Activated CD4-positive, alpha-beta T cell treated with anti-CD3 and anti-CD28 coated beads, Interleukin-2, amount 10 ng/mL, durations not matched to agents 7 days and 5 days (primary cell): ENCODE results near the gene MRPL33. TPM values are rescaled to one million over a fixed set of nuclear protein-coding genes. Genes with fewer than 3 reads are reported as not detected.

Experiments
- CTCF ChIA-PET: fragments of 350-600 bp; sonication (Branson Sonifier 250); formaldehyde crosslinking; loops from one replicate; lab custom pipeline; 2021; ENCODE audit warnings: antibody characterized with exemption; lab: Charles Lee
- POLR2A ChIA-PET: fragments of 350-600 bp; sonication (Branson Sonifier 250); formaldehyde crosslinking; loops from one replicate; lab custom pipeline; 2021; ENCODE audit warnings: antibody characterized with exemption; lab: Charles Lee
- DNase-seq: peaks from one replicate; pipeline ENCODE4 v3.0.0-alpha.2; 2020
- H3K27ac Mint-ChIP-seq: one replicate; pipeline ENCODE4 v1.8.0; 2021; ENCODE audit warnings: mild to moderate bottlenecking, moderate library complexity, mixed read lengths
- H3K27me3 Mint-ChIP-seq: one replicate; pipeline ENCODE4 v1.8.0; 2021; ENCODE audit warnings: mixed read lengths
- H3K36me3 Mint-ChIP-seq: one replicate; pipeline ENCODE4 v1.8.0; 2021; ENCODE audit warnings: low read depth, mixed read lengths
- H3K4me1 Mint-ChIP-seq: one replicate; pipeline ENCODE4 v1.8.0; 2021; ENCODE audit warnings: mixed read lengths
- H3K4me3 Mint-ChIP-seq: one replicate; pipeline ENCODE4 v1.8.0; 2021; ENCODE audit warnings: mild to moderate bottlenecking, moderate library complexity, mixed read lengths
- H3K9me3 Mint-ChIP-seq: one replicate; pipeline ENCODE4 v1.8.0; 2021; ENCODE audit warnings: mixed read lengths
- total RNA-seq, 2 experiments: library from RNA; stranded (reverse); gene quantifications; one replicate each; pipeline ENCODE4 v1.2.3, GENCODE V29; 2021

Gene MRPL33
- 10 to 100 TPM; 43.5 to 49.7 TPM for total RNA-seq

GRCh38 chr2:27771548-27772335, at the start of gene MRPL33:
Gene MRPL33, plus strand, starts transcription at chr2:27771719. Its CDS starts 59 bp downstream, at chr2:27771778.
- Mint-ChIP-seq H3K27me3 (peaks cover 9% of the 10 kb centered on the region), H3K27ac (peak within 1 kb of the TSS; percentile 99), H3K4me3 (peak within 1 kb of the TSS; percentile 100), H3K4me1 (peaks cover 36% of the 10 kb centered on the region), H3K36me3 (peaks cover 34% of the 10 kb centered on the region), H3K9me3 (no peaks in the 10 kb centered on the region)
- POLR2A ChIA-PET = interaction anchor here (0.6 kb wide), 1 partner anchor 21 kb away, joined by 3 read pairs; no protein-coding TSS in a partner anchor
- CTCF ChIA-PET = no interaction called here
- DNase-seq = peak; percentile 93

DNA sequence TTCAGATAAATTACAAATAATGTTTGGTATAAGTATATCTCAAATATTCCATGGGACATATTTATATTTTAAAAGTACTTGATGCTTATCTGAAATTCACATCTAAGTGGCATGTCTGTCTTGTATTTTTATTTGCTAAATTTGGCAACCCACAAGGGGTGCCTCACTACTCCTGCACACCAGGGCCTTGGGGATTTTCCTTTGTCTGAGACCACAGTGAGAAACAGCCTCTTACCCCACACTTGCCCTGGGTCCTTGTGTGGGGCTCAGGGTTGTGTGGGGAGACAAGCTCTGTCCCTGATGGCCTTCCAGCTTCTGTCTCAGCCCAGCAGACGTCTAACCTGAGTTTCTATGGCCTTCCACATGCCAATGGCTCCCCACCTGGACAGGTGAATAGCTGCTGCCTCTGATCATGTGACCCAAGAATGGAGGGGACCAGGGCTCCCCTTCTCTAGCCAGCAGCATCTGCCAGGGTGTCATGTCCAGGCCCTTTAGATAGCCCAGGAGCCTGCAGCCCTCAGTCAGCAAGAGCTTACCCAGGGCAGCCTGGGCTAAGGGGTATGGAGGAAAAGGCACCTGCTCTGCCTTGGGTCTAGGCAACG, 49.5 kb upstream of the MRPL33 start:
- Mint-ChIP-seq H3K4me3 (no peak overlapping the region), H3K27ac (no peak overlapping the region), H3K27me3 (peaks cover 10% of the 10 kb centered on the region), H3K9me3 (no peaks in the 10 kb centered on the region), H3K4me1 (peaks cover 23% of the 10 kb centered on the region), H3K36me3 (no peaks in the 10 kb centered on the region)
- CTCF ChIA-PET = interaction anchor here (2.1 to 3.2 kb wide), 3 partner anchors 10 to 38 kb away, joined by 11 to 14 read pairs (median 12); no protein-coding TSS in a partner anchor
- POLR2A ChIA-PET = no interaction called here
- no peak for DNase-seq

GRCh38 chr2:27723372-27724144, 48.0 kb upstream of the MRPL33 start:
- Mint-ChIP-seq H3K9me3 (no peaks in the 10 kb centered on the region), H3K27me3 (no peaks in the 10 kb centered on the region), H3K27ac (no peak overlapping the region), H3K36me3 (no peaks in the 10 kb centered on the region), H3K4me1 (peaks cover 29% of the 10 kb centered on the region), H3K4me3 (no peak overlapping the region)
- POLR2A ChIA-PET = no interaction called here
- DNase-seq = peak; percentile 34
- CTCF ChIA-PET = interaction anchor here (0.6 to 3.2 kb wide), 13 partner anchors 9 to 693 kb away, joined by 3 to 14 read pairs (median 3); no protein-coding TSS in a partner anchor

- no peak overlapping the region for H3K27ac Mint-ChIP-seq
- ChIA-PET POLR2A (no interaction called here), CTCF (interaction anchor here (0.9 to 3.2 kb wide), 4 partner anchors 8 to 41 kb away, joined by 3 to 14 read pairs (median 12); no protein-coding TSS in a partner anchor)
- H3K4me3 Mint-ChIP-seq = no peak overlapping the region
- no peak for DNase-seq
- no peaks in the 10 kb centered on the region for H3K27me3 Mint-ChIP-seq
- H3K36me3 Mint-ChIP-seq = no peaks in the 10 kb centered on the region
- H3K9me3 Mint-ChIP-seq = no peaks in the 10 kb centered on the region
- H3K4me1 Mint-ChIP-seq = peaks cover 34% of the 10 kb centered on the region
Observed at GRCh38 chr2:27724191-27724590, 47.3 kb upstream of the MRPL33 start.

DNA sequence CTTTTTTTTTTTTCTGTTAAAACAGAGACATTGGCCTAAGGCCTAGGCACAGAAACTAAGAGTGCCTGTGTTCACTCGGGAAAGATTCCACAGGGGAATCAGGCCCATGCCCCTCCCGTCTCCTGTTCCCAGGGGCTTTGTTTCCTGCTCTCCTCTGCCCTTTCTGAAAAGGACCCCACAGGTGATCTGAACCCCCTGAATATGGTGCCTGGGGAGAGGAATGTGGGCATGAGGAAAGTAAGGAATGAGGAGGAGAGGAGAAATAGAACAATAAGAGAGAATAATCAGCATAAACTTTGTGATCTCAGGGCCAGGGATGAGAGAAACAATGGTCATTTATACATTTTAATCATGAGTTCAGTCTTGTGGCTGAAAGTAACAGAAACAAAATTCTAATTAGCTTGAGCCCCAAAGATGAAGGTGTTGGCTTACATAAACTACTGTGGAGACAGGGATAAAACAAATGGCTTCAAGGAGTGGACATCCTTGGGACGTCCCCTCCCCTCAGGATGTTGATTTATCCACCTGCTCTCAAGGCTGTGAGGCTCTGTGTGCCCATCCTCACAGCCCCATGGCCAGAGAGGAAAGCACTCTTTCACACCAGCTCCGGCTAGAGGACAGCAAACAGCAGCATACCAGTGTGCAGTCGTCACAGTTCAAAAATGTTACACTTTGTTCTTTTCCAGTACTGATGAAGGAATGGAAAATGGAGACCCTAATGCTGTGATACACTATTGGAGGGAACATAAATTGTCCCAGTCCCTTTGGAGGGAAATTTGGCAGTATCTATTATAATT, 46.4 kb upstream of the MRPL33 start:
- no peaks in the 10 kb centered on the region for H3K36me3 Mint-ChIP-seq
- H3K9me3 Mint-ChIP-seq = no peaks in the 10 kb centered on the region
- ChIA-PET POLR2A (no interaction called here), CTCF (interaction anchor here (3.2 kb wide), 1 partner anchor 21 kb away, joined by 11 read pairs; no protein-coding TSS in a partner anchor)
- no peaks in the 10 kb centered on the region for H3K27me3 Mint-ChIP-seq
- H3K4me3 Mint-ChIP-seq = no peak overlapping the region
- H3K4me1 Mint-ChIP-seq = peaks cover 28% of the 10 kb centered on the region
- H3K27ac Mint-ChIP-seq = no peak overlapping the region
- DNase-seq = no peak

DNA sequence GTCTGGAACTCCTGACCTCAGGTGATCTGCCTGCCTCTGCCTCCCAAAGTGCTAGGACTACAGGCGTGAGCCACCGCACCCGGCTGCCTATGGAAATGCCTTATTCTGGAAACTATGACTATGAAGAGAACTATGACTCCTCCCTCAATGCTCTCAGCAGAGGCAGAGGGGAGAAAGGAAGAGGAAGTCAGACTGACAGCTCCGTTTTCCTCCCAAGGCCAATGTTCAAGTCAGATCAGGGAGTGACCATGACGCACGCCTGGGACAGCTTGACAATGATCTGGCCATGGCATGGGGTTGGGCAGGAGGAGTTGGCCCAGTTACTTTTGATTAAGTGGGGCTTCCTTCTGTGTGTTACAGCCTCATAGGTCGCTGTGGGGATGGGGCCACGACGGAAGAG, 44.3 kb upstream of the MRPL33 start:
- H3K36me3 Mint-ChIP-seq = no peaks in the 10 kb centered on the region
- no peak for DNase-seq
- H3K4me1 Mint-ChIP-seq = peaks cover 14% of the 10 kb centered on the region
- ChIA-PET CTCF (interaction anchor here (0.6 to 1.8 kb wide), 5 partner anchors 11 to 763 kb away, joined by 3 to 6 read pairs (median 3); no protein-coding TSS in a partner anchor), POLR2A (no interaction called here)
- H3K9me3 Mint-ChIP-seq = no peaks in the 10 kb centered on the region
- H3K27me3 Mint-ChIP-seq = no peaks in the 10 kb centered on the region
- H3K4me3 Mint-ChIP-seq = no peak overlapping the region
- peak overlapping the region; percentile 72 for H3K27ac Mint-ChIP-seq

DNA sequence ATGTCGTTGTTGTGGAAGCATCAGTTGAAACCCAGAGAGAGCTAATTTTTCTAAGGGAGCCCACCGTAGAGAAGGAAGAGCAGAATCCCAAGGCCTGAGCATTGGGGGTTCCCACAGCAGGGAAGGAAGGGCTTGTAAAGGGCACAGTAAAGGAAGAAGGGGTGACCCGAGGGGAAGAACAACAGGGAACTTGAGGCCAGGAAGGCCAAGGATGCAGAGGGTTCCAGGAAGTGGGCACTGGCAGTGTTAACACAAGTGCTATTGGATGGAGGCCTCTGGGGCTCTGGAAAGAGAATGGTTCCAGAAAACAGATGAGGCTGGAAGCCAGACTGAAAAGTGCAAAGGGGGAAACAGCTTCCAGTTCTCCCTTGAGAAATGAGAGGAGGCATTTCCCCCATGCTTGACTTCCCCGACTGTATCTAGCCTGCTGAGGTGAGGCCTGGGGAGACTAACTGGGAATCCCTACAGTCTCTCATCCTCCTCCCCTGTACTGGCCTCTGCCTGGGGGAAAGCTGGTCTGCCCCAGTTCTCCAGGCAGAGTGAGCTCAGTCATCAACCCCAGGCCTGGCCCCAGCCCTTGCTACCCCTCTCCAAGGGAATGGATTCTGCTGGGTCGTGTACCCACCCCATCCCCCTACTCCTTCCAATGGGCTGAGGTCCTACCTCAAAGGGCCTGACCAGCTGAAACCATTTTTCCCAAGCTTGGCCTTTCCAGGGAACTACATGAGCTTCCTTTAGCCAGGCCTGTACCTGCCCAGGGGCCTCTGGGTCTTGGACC, 43.2 kb upstream of the MRPL33 start:
- H3K4me3 Mint-ChIP-seq = no peak overlapping the region
- CTCF ChIA-PET = interaction anchor here (0.6 to 0.8 kb wide), 3 partner anchors 12 to 73 kb away, joined by 3 read pairs; no protein-coding TSS in a partner anchor

GRCh38 chr2:27729198-27729597, 42.3 kb upstream of the MRPL33 start:
- Mint-ChIP-seq H3K36me3 (no peaks in the 10 kb centered on the region), H3K4me3 (no peak overlapping the region), H3K4me1 (peaks cover 14% of the 10 kb centered on the region), H3K27ac (no peak overlapping the region), H3K9me3 (no peaks in the 10 kb centered on the region), H3K27me3 (no peaks in the 10 kb centered on the region)
- no peak for DNase-seq
- ChIA-PET CTCF (interaction anchor here (0.6 to 1.5 kb wide), 3 partner anchors 25 to 714 kb away, joined by 3 to 4 read pairs (median 3); no protein-coding TSS in a partner anchor), POLR2A (no interaction called here)

More for the DNA sequence above, 43.2 kb upstream of the MRPL33 start:
- no peak for DNase-seq
- POLR2A ChIA-PET = no interaction called here
- no peak overlapping the region for H3K27ac Mint-ChIP-seq
- no peaks in the 10 kb centered on the region for H3K9me3 Mint-ChIP-seq
- H3K36me3 Mint-ChIP-seq = no peaks in the 10 kb centered on the region
- no peaks in the 10 kb centered on the region for H3K27me3 Mint-ChIP-seq
- H3K4me1 Mint-ChIP-seq = peaks cover 14% of the 10 kb centered on the region

DNA sequence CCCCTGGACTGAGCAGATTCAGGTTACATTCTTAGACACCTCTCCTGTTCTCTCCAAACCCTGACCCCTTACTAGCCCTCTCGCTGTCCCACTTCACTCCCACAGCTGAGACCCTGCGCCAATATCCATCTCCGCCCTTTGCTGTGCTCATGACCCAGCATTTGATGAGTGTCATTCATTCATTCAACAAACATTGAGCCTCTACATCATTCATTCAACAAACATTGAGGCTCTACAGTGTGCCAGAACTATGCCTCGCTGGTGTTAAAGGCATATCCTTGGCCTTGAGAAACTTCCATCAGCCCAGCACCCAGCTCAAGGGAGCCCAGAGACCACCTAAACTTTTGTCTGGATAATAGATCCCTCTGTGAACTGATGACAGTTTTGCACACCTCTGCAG, 41.9 kb upstream of the MRPL33 start:
- ChIA-PET POLR2A (no interaction called here), CTCF (interaction anchor here (1.2 to 1.5 kb wide), 2 partner anchors 46 to 714 kb away, joined by 3 to 4 read pairs; no protein-coding TSS in a partner anchor)
- no peak overlapping the region for H3K27ac Mint-ChIP-seq
- DNase-seq = no peak
- no peaks in the 10 kb centered on the region for H3K36me3 Mint-ChIP-seq
- H3K27me3 Mint-ChIP-seq = no peaks in the 10 kb centered on the region
- H3K4me1 Mint-ChIP-seq = peaks cover 16% of the 10 kb centered on the region
- no peak overlapping the region for H3K4me3 Mint-ChIP-seq
- H3K9me3 Mint-ChIP-seq = no peaks in the 10 kb centered on the region

DNA sequence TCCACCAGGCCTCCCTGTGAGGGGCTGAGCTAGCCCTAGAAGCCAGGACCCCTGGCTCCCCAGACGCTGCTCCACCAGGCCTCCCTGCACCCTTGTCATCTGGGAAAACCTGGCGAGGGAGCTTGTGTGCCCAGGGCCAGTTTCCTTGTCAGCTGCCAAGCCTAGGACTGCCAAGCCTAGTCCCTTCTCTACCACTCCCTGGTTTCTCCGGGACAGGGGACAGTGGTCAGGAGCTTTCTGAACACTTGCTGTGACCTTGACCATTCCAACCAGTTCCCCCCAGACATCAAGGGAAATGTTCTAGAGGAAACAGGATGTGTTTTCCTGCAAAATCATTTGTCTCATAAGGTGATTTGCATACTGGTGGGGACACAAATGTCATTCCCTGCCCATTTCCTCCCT, 41.3 kb upstream of the MRPL33 start:
- no peak overlapping the region for H3K4me3 Mint-ChIP-seq
- ChIA-PET POLR2A (no interaction called here), CTCF (interaction anchor here (1.2 to 1.5 kb wide), 3 partner anchors 10 to 713 kb away, joined by 3 to 4 read pairs (median 4); no protein-coding TSS in a partner anchor)
- H3K9me3 Mint-ChIP-seq = no peaks in the 10 kb centered on the region
- H3K36me3 Mint-ChIP-seq = no peaks in the 10 kb centered on the region
- no peak overlapping the region for H3K27ac Mint-ChIP-seq
- no peaks in the 10 kb centered on the region for H3K27me3 Mint-ChIP-seq
- DNase-seq = no peak
- H3K4me1 Mint-ChIP-seq = peaks cover 21% of the 10 kb centered on the region

DNA sequence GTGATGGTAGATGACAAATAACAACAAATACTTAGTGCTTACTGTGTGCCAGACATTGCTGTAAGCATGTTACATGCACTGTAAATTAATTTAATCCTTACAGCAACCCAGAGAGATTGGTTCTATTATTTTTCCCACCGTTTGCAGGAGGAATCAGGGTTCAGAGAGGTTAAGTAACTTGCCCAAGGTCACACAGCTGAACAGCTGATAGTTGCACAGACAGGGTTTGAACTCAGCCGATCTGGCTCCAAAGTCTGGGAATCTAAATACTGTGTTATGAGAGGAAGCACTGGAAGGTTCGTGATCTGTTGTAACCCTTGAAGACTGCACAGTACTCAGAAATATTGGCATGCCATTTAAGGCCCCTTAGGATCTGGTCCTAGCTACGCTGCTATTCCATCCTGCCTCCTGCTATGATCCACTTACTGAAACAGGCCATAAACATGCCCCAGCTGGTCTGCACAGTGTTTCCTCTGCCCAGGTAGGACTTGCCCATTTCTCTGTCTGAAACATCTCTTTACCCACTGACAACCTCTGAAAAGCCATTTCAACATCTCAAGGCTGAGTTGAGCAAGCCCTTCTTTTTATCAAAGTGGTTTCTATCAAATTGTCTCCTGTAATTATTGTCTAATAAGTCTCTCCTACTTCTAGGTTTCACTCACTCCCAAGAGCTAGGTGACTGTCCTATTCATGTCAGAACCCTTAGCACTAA, 40.4 kb upstream of the MRPL33 start:
- no peak for DNase-seq
- no peak overlapping the region for H3K4me3 Mint-ChIP-seq
- CTCF ChIA-PET = interaction anchor here (0.5 to 2.6 kb wide), 3 partner anchors 8 to 314 kb away, joined by 3 to 12 read pairs (median 4); no protein-coding TSS in a partner anchor
- POLR2A ChIA-PET = no interaction called here
- no peak overlapping the region for H3K27ac Mint-ChIP-seq
- H3K4me1 Mint-ChIP-seq = peaks cover 26% of the 10 kb centered on the region
- H3K27me3 Mint-ChIP-seq = no peaks in the 10 kb centered on the region
- no peaks in the 10 kb centered on the region for H3K9me3 Mint-ChIP-seq
- H3K36me3 Mint-ChIP-seq = no peaks in the 10 kb centered on the region
